Measurements from ENCODE around the gene NCOA3.
A peak's percentile ranks its signal among the peaks of the same experiment; 100 is the strongest.

NCOA3 gene

GRCh38 chr20:47544852-47545251 is 43.2 kb downstream of the NCOA3 start:
- H4K8ac ChIP-seq (ENCODE audit: low read length): no peak overlapping the region
- no peak overlapping the region for H2AFZ ChIP-seq (ENCODE audit: low read depth, low read length)
- no peak overlapping the region for H4K91ac ChIP-seq (ENCODE audit: low read length)
- H3K36me3 ChIP-seq (ENCODE audit: control insufficient read depth in 1 of 2, insufficient read depth in 2 of 2, low read depth in 1 of 2, low read length in 2 of 2): no peaks in the 10 kb centered on the region
- no peak overlapping the region for H3K23ac ChIP-seq (ENCODE audit: low read length in 2 of 2)
- peak; percentile 33 for DNase-seq
- H2BK120ac ChIP-seq (ENCODE audit: low read depth, low read length): no peak overlapping the region
- H3K9ac ChIP-seq (ENCODE audit: low read length): peak overlapping the region; percentile 45
- peaks cover 16% of the 10 kb centered on the region for H3K79me1 ChIP-seq (replicated peaks; ENCODE audit: low read length, poor library complexity, severe bottlenecking)
- no peak overlapping the region for H3K18ac ChIP-seq (ENCODE audit: low read depth in 1 of 2, low read length in 2 of 2)
- H2AK5ac ChIP-seq (ENCODE audit: low read length, severe bottlenecking): peak overlapping the region; percentile 35
- no peak overlapping the region for H2BK5ac ChIP-seq (ENCODE audit: low read depth, low read length, poor library complexity, severe bottlenecking)
- H3K4ac ChIP-seq (ENCODE audit: low read depth in 1 of 2, low read length in 2 of 2): no peak overlapping the region
- H2BK15ac ChIP-seq (ENCODE audit: low read depth, poor library complexity, severe bottlenecking): no peak overlapping the region
- 87% methylated on average over 1 of the region's 2 CpGs for WGBS
- no peaks in the 10 kb centered on the region for H3K9me3 ChIP-seq (ENCODE audit: control insufficient read depth, low read length)
- no peak overlapping the region for H3K14ac ChIP-seq (ENCODE audit: low read length in 2 of 2)
- H3K4me1 ChIP-seq (ENCODE audit: control insufficient read depth, insufficient read depth, low read depth, low read length): peaks cover 16% of the 10 kb centered on the region
- H3K4me3 ChIP-seq (ENCODE audit: insufficient read depth in 1 of 2, low read depth in 1 of 2, low read length in 2 of 2): no peak overlapping the region
- H3K27ac ChIP-seq (ENCODE audit: low read length, poor library complexity, severe bottlenecking): no peak overlapping the region
- no peak overlapping the region for H2BK12ac ChIP-seq (ENCODE audit: low read length in 2 of 2)
- H3K4me2 ChIP-seq (ENCODE audit: low read length, poor library complexity, severe bottlenecking): no peak overlapping the region
- no peaks in the 10 kb centered on the region for H3K27me3 ChIP-seq (ENCODE audit: control insufficient read depth in 1 of 2, insufficient read depth in 1 of 2, low read length in 2 of 2)

- Histone ChIP-seq H4K8ac (ENCODE audit: low read length) (no peak overlapping the region), H2BK5ac (ENCODE audit: low read depth, low read length, poor library complexity, severe bottlenecking) (no peak overlapping the region), H2BK120ac (ENCODE audit: low read depth, low read length) (no peak overlapping the region), H3K4me3 (ENCODE audit: insufficient read depth in 1 of 2, low read depth in 1 of 2, low read length in 2 of 2) (no peak overlapping the region), H2BK15ac (ENCODE audit: low read depth, poor library complexity, severe bottlenecking) (no peak overlapping the region), H3K9me3 (ENCODE audit: control insufficient read depth, low read length) (no peaks in the 10 kb centered on the region), H3K18ac (ENCODE audit: low read depth in 1 of 2, low read length in 2 of 2) (no peak overlapping the region), H3K79me1 (replicated peaks; ENCODE audit: low read length, poor library complexity, severe bottlenecking) (peaks cover 16% of the 10 kb centered on the region), H3K27me3 (ENCODE audit: control insufficient read depth in 1 of 2, insufficient read depth in 1 of 2, low read length in 2 of 2) (no peaks in the 10 kb centered on the region), H2AK5ac (ENCODE audit: low read length, severe bottlenecking) (peak overlapping the region; percentile 35), H2AFZ (ENCODE audit: low read depth, low read length) (no peak overlapping the region), H3K36me3 (ENCODE audit: control insufficient read depth in 1 of 2, insufficient read depth in 2 of 2, low read depth in 1 of 2, low read length in 2 of 2) (no peaks in the 10 kb centered on the region), H3K9ac (ENCODE audit: low read length) (no peak overlapping the region), H3K27ac (ENCODE audit: low read length, poor library complexity, severe bottlenecking) (peak overlapping the region; percentile 72), H3K4me1 (ENCODE audit: control insufficient read depth, insufficient read depth, low read depth, low read length) (peaks cover 16% of the 10 kb centered on the region), H3K14ac (ENCODE audit: low read length in 2 of 2) (no peak overlapping the region), H3K4me2 (ENCODE audit: low read length, poor library complexity, severe bottlenecking) (no peak overlapping the region), H4K91ac (ENCODE audit: low read length) (no peak overlapping the region), H3K4ac (ENCODE audit: low read depth in 1 of 2, low read length in 2 of 2) (no peak overlapping the region), H2BK12ac (ENCODE audit: low read length in 2 of 2) (no peak overlapping the region), H3K23ac (ENCODE audit: low read length in 2 of 2) (no peak overlapping the region)
- DNase-seq: no peak
- WGBS: 98% methylated on average over 4 of the region's 4 CpGs
These were observed 43.8 kb downstream of the NCOA3 start for GRCh38 chr20:47545499-47545898.

- Histone ChIP-seq H3K27ac (ENCODE audit: low read length, poor library complexity, severe bottlenecking) (peak overlapping the region; percentile 72), H3K4me3 (ENCODE audit: insufficient read depth in 1 of 2, low read depth in 1 of 2, low read length in 2 of 2) (no peak overlapping the region), H4K8ac (ENCODE audit: low read length) (no peak overlapping the region), H3K18ac (ENCODE audit: low read depth in 1 of 2, low read length in 2 of 2) (no peak overlapping the region), H2AK5ac (ENCODE audit: low read length, severe bottlenecking) (no peak overlapping the region), H3K36me3 (ENCODE audit: control insufficient read depth in 1 of 2, insufficient read depth in 2 of 2, low read depth in 1 of 2, low read length in 2 of 2) (no peaks in the 10 kb centered on the region), H3K27me3 (ENCODE audit: control insufficient read depth in 1 of 2, insufficient read depth in 1 of 2, low read length in 2 of 2) (no peaks in the 10 kb centered on the region), H2BK120ac (ENCODE audit: low read depth, low read length) (no peak overlapping the region), H3K79me1 (replicated peaks; ENCODE audit: low read length, poor library complexity, severe bottlenecking) (peaks cover 15% of the 10 kb centered on the region), H2AFZ (ENCODE audit: low read depth, low read length) (no peak overlapping the region), H3K14ac (ENCODE audit: low read length in 2 of 2) (no peak overlapping the region), H2BK15ac (ENCODE audit: low read depth, poor library complexity, severe bottlenecking) (no peak overlapping the region), H3K4me2 (ENCODE audit: low read length, poor library complexity, severe bottlenecking) (no peak overlapping the region), H3K4ac (ENCODE audit: low read depth in 1 of 2, low read length in 2 of 2) (no peak overlapping the region), H2BK12ac (ENCODE audit: low read length in 2 of 2) (no peak overlapping the region), H3K4me1 (ENCODE audit: control insufficient read depth, insufficient read depth, low read depth, low read length) (peaks cover 16% of the 10 kb centered on the region), H3K9ac (ENCODE audit: low read length) (no peak overlapping the region), H4K91ac (ENCODE audit: low read length) (no peak overlapping the region), H2BK5ac (ENCODE audit: low read depth, low read length, poor library complexity, severe bottlenecking) (no peak overlapping the region), H3K9me3 (ENCODE audit: control insufficient read depth, low read length) (no peaks in the 10 kb centered on the region), H3K23ac (ENCODE audit: low read length in 2 of 2) (no peak overlapping the region)
- WGBS: 92% methylated on average over 13 of the region's 13 CpGs
- peak; percentile 74 for DNase-seq
These were observed 44.7 kb downstream of the NCOA3 start for GRCh38 chr20:47546184-47547033.

GRCh38 chr20:47547034-47547387 is 45.3 kb downstream of the NCOA3 start:
- Histone ChIP-seq H3K9me3 (ENCODE audit: control insufficient read depth, low read length) (no peaks in the 10 kb centered on the region), H3K23ac (ENCODE audit: low read length in 2 of 2) (no peak overlapping the region), H3K79me1 (replicated peaks; ENCODE audit: low read length, poor library complexity, severe bottlenecking) (peaks cover 13% of the 10 kb centered on the region), H3K4me2 (ENCODE audit: low read length, poor library complexity, severe bottlenecking) (no peak overlapping the region), H3K18ac (ENCODE audit: low read depth in 1 of 2, low read length in 2 of 2) (no peak overlapping the region), H4K8ac (ENCODE audit: low read length) (no peak overlapping the region), H3K27me3 (ENCODE audit: control insufficient read depth in 1 of 2, insufficient read depth in 1 of 2, low read length in 2 of 2) (no peaks in the 10 kb centered on the region), H3K14ac (ENCODE audit: low read length in 2 of 2) (no peak overlapping the region), H2BK120ac (ENCODE audit: low read depth, low read length) (no peak overlapping the region), H2AK5ac (ENCODE audit: low read length, severe bottlenecking) (no peak overlapping the region), H3K4me3 (ENCODE audit: insufficient read depth in 1 of 2, low read depth in 1 of 2, low read length in 2 of 2) (no peak overlapping the region), H2BK12ac (ENCODE audit: low read length in 2 of 2) (no peak overlapping the region), H3K4me1 (ENCODE audit: control insufficient read depth, insufficient read depth, low read depth, low read length) (peaks cover 15% of the 10 kb centered on the region), H2AFZ (ENCODE audit: low read depth, low read length) (no peak overlapping the region), H3K4ac (ENCODE audit: low read depth in 1 of 2, low read length in 2 of 2) (no peak overlapping the region), H3K9ac (ENCODE audit: low read length) (no peak overlapping the region), H4K91ac (ENCODE audit: low read length) (no peak overlapping the region), H2BK5ac (ENCODE audit: low read depth, low read length, poor library complexity, severe bottlenecking) (no peak overlapping the region), H3K36me3 (ENCODE audit: control insufficient read depth in 1 of 2, insufficient read depth in 2 of 2, low read depth in 1 of 2, low read length in 2 of 2) (no peaks in the 10 kb centered on the region), H3K27ac (ENCODE audit: low read length, poor library complexity, severe bottlenecking) (no peak overlapping the region), H2BK15ac (ENCODE audit: low read depth, poor library complexity, severe bottlenecking) (no peak overlapping the region)
- WGBS: 100% methylated on average over 2 of the region's 5 CpGs
- no peak for DNase-seq

Data from mesenchymal stem cell (in vitro differentiated cells and primary cell).